GM06990 (cell line): Measurements from ENCODE around the gene HK3.

Source experiments
- DNase-seq: peaks from one replicate; pipeline ENCODE4 v3.0.0-alpha.2; 2011; ENCODE audit not compliant: insufficient read length; ENCODE audit errors: extremely low read depth
- H3K27me3 ChIP-seq: replicated peaks from 2 replicates; pipeline ENCODE4 v1.6.0; 2011; ENCODE audit warnings: low read length; ENCODE audit not compliant: control insufficient read depth, insufficient read depth
- H3K36me3 ChIP-seq: 2 replicates; pipeline ENCODE4 v1.5.1; 2011; ENCODE audit warnings: low read length; ENCODE audit not compliant: control insufficient read depth, insufficient read depth
- H3K4me3 ChIP-seq: replicated peaks from 2 replicates; pipeline ENCODE4 v1.5.1; 2011; ENCODE audit warnings: low read depth, mild to moderate bottlenecking, control low read depth, low read length
- TF ChIP-seq, protein P1 (sequence below): IDR thresholded peaks from 2 replicates; pipeline ENCODE4 v1.5.1; 2011; ENCODE audit warnings: low read length, control low read depth, mild to moderate bottlenecking, inconsistent platforms; ENCODE audit not compliant: insufficient read depth, poor library complexity, severe bottlenecking

HK3 gene, protein sequence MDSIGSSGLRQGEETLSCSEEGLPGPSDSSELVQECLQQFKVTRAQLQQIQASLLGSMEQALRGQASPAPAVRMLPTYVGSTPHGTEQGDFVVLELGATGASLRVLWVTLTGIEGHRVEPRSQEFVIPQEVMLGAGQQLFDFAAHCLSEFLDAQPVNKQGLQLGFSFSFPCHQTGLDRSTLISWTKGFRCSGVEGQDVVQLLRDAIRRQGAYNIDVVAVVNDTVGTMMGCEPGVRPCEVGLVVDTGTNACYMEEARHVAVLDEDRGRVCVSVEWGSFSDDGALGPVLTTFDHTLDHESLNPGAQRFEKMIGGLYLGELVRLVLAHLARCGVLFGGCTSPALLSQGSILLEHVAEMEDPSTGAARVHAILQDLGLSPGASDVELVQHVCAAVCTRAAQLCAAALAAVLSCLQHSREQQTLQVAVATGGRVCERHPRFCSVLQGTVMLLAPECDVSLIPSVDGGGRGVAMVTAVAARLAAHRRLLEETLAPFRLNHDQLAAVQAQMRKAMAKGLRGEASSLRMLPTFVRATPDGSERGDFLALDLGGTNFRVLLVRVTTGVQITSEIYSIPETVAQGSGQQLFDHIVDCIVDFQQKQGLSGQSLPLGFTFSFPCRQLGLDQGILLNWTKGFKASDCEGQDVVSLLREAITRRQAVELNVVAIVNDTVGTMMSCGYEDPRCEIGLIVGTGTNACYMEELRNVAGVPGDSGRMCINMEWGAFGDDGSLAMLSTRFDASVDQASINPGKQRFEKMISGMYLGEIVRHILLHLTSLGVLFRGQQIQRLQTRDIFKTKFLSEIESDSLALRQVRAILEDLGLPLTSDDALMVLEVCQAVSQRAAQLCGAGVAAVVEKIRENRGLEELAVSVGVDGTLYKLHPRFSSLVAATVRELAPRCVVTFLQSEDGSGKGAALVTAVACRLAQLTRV

DNA sequence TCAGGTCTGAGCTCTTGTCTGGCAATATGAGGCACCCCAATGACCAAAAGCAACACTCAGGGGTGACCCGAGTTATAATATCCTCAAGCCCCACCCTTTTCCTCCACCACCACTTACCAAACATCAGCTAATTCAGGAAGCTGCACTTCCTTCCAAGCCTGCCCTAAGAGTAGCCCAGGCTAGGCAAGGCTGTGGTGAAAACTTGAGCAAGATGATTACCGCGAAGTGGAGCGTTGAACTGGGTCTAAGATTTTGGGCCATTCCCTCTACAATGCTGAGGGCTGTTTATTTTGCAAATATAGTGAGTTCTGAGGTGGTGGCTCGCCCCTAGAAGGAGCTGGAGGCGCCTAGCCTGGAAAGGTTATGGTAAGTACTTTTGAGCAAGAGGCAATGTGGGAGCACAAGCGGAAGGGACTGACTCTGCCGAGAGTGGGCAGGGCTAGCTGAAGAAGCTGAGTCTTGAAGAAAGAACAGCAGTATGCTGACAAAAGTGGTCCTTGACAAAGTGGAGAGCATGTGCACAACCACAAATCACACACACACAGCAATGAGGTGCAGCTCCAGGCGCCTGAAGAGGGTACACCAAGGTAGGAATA lies at the start of gene HK3:
HK3 (minus strand) TSS at position 51 of the 596 bp plus-strand sequence. CDS start 3,187 bp downstream, outside the sequence.
- TF ChIP-seq, protein P1, sequence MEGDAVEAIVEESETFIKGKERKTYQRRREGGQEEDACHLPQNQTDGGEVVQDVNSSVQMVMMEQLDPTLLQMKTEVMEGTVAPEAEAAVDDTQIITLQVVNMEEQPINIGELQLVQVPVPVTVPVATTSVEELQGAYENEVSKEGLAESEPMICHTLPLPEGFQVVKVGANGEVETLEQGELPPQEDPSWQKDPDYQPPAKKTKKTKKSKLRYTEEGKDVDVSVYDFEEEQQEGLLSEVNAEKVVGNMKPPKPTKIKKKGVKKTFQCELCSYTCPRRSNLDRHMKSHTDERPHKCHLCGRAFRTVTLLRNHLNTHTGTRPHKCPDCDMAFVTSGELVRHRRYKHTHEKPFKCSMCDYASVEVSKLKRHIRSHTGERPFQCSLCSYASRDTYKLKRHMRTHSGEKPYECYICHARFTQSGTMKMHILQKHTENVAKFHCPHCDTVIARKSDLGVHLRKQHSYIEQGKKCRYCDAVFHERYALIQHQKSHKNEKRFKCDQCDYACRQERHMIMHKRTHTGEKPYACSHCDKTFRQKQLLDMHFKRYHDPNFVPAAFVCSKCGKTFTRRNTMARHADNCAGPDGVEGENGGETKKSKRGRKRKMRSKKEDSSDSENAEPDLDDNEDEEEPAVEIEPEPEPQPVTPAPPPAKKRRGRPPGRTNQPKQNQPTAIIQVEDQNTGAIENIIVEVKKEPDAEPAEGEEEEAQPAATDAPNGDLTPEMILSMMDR = no peak
- no peak for DNase-seq
- no peak within 1 kb of the TSS for H3K4me3 ChIP-seq
- H3K36me3 ChIP-seq = peaks cover 8% of the 10 kb centered on the region
- no peaks in the 10 kb centered on the region for H3K27me3 ChIP-seq

DNA sequence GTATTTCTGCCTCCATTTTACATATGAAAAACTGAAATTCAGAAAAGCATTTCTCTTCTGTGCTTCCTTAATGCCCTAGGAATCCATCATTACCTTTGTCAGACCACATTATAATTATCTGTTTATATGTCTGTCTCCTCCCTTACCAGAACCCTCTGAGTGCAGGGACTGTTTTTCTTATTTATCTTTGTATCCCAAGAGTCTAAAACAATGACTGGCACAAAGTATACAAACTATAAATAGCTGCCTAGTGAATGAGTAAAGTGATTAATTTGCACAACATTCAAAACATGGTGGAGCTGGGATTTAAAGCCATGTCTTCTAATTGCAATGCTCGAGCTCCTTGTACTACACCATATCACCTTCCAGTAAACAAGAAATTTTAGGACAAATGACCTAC lies 49.3 kb upstream of the HK3 start:
- H3K36me3 ChIP-seq = peaks cover 9% of the 10 kb centered on the region
- DNase-seq = no peak
- TF ChIP-seq, protein P1 = no peak
- H3K4me3 ChIP-seq = no peak overlapping the region
- H3K27me3 ChIP-seq = no peaks in the 10 kb centered on the region

DNA sequence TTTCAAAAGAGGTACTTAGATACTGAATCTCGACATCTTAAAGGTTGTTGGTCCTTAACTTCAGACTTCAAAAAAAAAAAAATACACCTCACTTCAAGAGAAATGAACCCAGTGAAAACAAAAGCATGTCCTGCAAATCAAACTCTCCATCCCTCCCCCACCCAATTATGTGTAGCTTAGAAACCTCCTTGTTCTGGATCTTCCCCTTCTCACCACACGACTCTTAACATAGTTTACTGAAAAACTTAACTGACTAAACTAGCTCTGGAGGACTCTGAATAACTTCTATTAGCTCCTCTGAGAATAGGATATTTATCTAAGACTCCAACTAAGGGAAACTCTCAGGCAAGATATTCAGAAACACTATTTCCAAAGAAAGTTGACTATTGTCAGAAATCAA lies 48.7 kb upstream of the HK3 start:
- peaks cover 8% of the 10 kb centered on the region for H3K36me3 ChIP-seq
- no peak overlapping the region for H3K4me3 ChIP-seq
- TF ChIP-seq, protein P1 = no peak
- no peak for DNase-seq
- no peaks in the 10 kb centered on the region for H3K27me3 ChIP-seq

DNA sequence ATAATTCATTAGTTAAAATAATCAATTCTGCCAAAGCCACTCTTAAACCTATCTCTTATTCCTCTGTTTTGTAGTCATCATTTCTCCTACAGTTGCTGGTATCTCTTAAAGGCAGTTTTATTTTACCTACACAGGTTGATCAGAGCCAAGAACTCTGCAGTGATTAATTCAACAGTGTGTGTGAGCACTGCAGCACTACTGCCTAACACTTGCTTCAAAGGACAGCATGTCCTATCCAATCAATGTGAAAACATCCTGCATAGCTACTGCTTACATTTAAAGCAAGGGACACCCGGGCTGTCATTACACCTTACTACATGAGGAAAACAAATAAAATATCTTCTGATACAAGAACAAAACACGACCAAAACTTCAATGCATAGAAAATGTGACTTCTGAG lies 45.1 kb upstream of the HK3 start:
- DNase-seq = no peak
- no peaks in the 10 kb centered on the region for H3K27me3 ChIP-seq
- H3K4me3 ChIP-seq = no peak overlapping the region
- peaks cover 6% of the 10 kb centered on the region for H3K36me3 ChIP-seq
- TF ChIP-seq, protein P1 = no peak

DNA sequence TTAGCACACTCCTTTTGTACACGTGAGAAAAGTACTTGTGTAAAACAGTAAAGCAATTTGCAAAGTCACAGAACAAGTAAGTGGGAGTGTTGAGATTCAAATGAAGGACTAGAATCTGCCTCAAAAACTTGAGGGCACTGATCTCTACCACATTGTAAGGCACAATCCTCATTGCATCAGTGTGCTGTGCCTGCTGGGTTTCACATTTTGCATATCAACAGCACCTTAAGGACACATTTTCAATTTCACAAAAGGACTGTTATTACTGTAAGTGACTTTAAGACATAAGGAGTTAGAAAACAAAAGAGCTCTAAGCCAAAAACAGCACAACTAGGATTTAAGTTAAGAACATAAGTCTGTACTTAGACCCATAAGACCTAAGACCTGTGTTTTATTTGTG lies 44.7 kb upstream of the HK3 start:
- no peak overlapping the region for H3K4me3 ChIP-seq
- H3K27me3 ChIP-seq = no peaks in the 10 kb centered on the region
- peaks cover 6% of the 10 kb centered on the region for H3K36me3 ChIP-seq
- TF ChIP-seq, protein P1 = no peak
- no peak for DNase-seq
